Bronchial epithelial cell (primary cell): ENCODE measurements around the gene RUFY2. TPM values are rescaled to one million over a fixed set of nuclear protein-coding genes. Genes with fewer than 3 reads are reported as not detected.

Experiments
- DNase-seq: peaks from one replicate; pipeline ENCODE4 v3.0.0-alpha.2; 2010; ENCODE audit warnings: low read depth
- FAIRE-seq: peaks from 2 replicates; lab custom pipeline; 2011; peaks lifted over from hg19 to GRCh38; lab: Jason Lieb, UNC
- H3K27me3 ChIP-seq: 2 replicates; pipeline ENCODE4 v1.5.1; 2011; ENCODE audit warnings: low read length; ENCODE audit not compliant: control insufficient read depth, insufficient read depth
- H3K36me3 ChIP-seq: 2 replicates; pipeline ENCODE4 v1.5.1; 2011; ENCODE audit warnings: low read length; ENCODE audit not compliant: control insufficient read depth, insufficient read depth
- H3K4me3 ChIP-seq: 2 replicates; pipeline ENCODE4 v1.5.1; 2011; ENCODE audit warnings: mild to moderate bottlenecking, low read depth, low read length, control low read depth
- total RNA-seq: library from RNA; depleted of rRNA; stranded (reverse); fragments of >200 nt; gene quantifications from 2 replicates; pipeline ENCODE4 v1.2.1, GENCODE V29; 2014
- TF ChIP-seq, protein P1 (sequence below): IDR thresholded peaks from 2 replicates; pipeline ENCODE4 v1.5.1; 2011; ENCODE audit warnings: mild to moderate bottlenecking, moderate library complexity, low read length, control low read depth, inconsistent platforms; ENCODE audit not compliant: insufficient read depth, severe bottlenecking

RUFY2 gene
- total RNA-seq, 1 donor from 2014 or later: 18.7 TPM

DNA sequence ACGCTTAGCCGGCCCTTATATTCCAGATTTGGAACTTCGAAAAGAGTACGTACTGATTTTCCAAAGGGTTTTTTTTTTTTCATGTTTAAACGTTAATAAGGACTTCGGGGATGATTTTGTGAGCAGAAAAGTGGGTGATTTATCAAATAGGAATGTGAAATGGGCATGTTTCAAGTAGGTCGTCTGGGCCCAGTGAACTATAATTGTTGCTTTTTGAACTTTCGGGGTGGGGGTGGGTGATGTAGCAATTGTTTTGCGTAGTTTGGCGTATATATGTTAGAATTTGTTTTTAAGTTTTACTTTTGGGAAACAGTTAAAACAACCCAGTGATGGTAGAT, 74.0 kb downstream of the RUFY2 start:
- peak overlapping the region; percentile 87 for H3K4me3 ChIP-seq
- H3K27me3 ChIP-seq: no peaks in the 10 kb centered on the region
- peaks cover 2% of the 10 kb centered on the region for H3K36me3 ChIP-seq
- DNase-seq (peak; percentile 68), FAIRE-seq (no peak)
- TF ChIP-seq, protein P1, sequence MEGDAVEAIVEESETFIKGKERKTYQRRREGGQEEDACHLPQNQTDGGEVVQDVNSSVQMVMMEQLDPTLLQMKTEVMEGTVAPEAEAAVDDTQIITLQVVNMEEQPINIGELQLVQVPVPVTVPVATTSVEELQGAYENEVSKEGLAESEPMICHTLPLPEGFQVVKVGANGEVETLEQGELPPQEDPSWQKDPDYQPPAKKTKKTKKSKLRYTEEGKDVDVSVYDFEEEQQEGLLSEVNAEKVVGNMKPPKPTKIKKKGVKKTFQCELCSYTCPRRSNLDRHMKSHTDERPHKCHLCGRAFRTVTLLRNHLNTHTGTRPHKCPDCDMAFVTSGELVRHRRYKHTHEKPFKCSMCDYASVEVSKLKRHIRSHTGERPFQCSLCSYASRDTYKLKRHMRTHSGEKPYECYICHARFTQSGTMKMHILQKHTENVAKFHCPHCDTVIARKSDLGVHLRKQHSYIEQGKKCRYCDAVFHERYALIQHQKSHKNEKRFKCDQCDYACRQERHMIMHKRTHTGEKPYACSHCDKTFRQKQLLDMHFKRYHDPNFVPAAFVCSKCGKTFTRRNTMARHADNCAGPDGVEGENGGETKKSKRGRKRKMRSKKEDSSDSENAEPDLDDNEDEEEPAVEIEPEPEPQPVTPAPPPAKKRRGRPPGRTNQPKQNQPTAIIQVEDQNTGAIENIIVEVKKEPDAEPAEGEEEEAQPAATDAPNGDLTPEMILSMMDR: no peak

DNA sequence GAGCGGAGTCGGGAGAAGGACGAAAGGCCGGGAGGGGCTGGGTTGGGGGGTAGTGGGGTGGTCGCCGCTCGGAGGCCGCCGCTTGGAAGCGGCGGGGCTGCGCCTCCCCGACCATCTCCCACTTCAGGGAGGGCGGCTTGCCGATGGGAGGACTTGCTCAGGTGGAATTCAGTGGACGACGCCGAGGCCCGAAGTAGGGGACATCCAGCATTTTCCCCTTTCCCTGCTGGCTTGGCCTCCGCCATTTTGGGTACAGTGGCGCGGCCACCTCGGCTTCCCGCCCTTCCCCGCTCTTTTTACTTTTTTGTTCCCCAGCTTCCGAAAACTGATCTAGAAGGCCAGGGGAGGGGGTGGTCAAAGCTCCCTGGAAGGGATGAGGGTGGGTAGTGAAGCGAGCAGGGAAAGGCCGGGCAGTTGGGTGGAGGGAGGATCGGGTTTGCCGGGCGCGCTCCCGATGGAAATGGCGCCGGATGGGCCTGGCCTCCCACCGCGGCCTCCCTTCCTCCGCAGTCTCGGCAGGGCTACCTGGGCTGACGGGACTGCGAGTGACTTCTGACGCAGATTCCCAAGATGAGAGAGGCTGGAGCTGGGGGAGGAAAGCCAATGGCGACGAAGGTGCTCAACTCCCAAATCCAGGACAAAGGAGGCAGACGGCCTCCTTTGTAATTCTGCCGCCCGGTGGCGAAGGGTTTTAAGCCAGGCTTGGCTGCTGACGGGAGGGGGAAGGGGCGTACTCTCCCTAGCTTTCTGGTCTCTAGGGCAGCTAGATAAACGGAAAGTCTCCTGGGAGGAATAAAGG, 74.6 kb downstream of the RUFY2 start, which contains the start of gene PBLD:
Gene PBLD (minus strand): TSS at position 670 of the 799 bp plus-strand sequence. CDS start 26,084 bp downstream, outside the sequence.
- no peaks in the 10 kb centered on the region for H3K27me3 ChIP-seq
- peak within 1 kb of the TSS; percentile 87 for H3K4me3 ChIP-seq
- DNase-seq: peak; percentile 65
- H3K36me3 ChIP-seq: no peaks in the 10 kb centered on the region
- TF ChIP-seq, protein P1: peak; percentile 58
- no peak for FAIRE-seq

DNA sequence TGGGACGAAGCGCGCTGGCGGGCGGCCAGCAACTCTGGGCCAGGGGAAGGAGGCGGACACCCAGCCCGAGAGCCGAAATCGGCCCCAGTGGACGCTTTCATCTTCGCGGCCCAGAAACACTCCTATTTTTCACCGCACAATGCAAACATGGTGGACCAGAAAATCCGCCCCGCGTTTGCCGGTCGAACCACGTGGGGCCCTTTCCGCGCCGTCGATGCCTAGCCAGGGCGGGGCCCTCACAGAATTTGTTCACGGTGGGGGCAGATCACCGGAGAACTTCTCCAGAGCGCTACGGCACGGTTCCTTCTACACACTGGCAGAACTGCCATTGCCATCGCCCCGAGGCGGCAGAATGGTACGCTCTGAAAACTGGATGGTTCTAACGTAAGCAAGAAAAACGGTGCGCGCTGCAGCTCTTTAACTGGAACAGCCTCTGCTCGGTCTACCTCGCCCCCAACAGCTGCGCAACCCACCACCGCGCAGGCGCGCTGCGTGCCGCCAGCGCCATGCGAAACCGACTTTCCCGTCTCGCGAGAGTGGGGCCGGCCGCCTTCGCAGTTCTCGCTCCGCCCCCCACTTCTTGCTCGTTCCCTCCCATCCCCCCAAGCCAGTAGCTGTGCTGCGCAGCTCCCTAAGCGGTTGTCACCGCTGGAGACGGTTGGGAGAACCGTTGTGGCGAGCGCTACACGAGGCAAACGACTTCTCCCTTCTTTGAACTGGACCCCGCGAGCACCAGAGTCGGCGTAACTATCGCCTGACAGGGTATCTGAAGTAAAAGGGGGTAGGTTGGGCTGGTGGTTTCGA, 75.4 kb downstream of the RUFY2 start, which contains the start of gene HNRNPH3:
Gene HNRNPH3 (plus strand): TSS at position 610 of the 804 bp plus-strand sequence. CDS start 5,158 bp downstream, outside the sequence.
- FAIRE-seq (no peak), DNase-seq (peak; percentile 91)
- H3K27me3 ChIP-seq: no peaks in the 10 kb centered on the region
- H3K36me3 ChIP-seq: no peaks in the 10 kb centered on the region
- H3K4me3 ChIP-seq: peak within 1 kb of the TSS; percentile 87
- TF ChIP-seq, protein P1: no peak

DNA sequence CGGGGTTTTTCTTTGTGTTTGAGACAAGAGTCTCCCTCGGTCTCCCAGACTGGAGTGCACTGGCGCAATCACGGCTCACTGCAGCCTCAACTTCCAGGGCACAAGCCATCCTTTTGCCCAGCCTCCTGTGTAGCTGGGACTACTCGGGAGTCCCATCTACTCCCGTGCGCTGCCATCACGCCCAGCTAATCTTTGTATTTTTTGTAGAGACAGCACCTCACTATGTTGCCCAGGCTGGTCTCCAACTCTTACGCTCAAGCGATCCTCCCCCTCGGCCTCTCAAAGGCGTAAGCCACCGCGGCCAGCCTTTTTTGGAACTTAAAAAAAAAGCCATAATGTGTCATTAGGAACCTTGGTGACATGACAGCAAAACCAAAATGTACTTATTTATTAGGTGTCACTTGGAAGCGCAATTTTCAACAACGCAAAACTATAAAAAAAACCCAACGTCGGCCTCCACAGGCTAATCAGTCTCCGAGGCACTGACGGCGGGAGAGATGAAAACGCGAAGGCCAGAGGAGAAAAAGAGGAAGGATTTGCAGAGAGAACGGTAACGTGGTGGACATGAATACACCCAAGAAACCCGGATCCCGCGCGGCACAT, 76.1 kb downstream of the RUFY2 start:
- TF ChIP-seq, protein P1: no peak
- H3K4me3 ChIP-seq: peak overlapping the region; percentile 87
- DNase-seq (no peak), FAIRE-seq (no peak)
- no peaks in the 10 kb centered on the region for H3K27me3 ChIP-seq
- no peaks in the 10 kb centered on the region for H3K36me3 ChIP-seq

DNA sequence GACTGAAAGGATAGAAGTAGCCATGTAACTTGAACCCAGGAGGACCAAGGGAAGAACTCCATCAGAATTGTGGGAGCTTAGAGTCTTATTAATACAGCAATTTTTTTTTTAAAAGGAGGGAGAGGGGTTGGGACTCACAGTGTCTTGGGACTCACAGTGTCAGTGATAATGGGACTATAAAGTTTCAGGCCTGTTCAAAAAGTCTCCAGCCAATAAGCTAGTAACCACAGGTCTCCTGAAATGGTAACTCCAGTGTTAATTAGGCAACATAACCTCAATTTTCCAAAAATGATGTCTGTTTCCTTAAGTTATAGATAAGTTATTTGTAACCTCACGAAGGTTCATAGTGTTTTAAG, 77.6 kb downstream of the RUFY2 start:
- H3K36me3 ChIP-seq: no peaks in the 10 kb centered on the region
- DNase-seq: no peak
- TF ChIP-seq, protein P1: no peak
- H3K27me3 ChIP-seq: no peaks in the 10 kb centered on the region
- FAIRE-seq: no peak
- no peak overlapping the region for H3K4me3 ChIP-seq
